ENCODE data around the gene LTBP1.

The LTBP1 gene

DNA sequence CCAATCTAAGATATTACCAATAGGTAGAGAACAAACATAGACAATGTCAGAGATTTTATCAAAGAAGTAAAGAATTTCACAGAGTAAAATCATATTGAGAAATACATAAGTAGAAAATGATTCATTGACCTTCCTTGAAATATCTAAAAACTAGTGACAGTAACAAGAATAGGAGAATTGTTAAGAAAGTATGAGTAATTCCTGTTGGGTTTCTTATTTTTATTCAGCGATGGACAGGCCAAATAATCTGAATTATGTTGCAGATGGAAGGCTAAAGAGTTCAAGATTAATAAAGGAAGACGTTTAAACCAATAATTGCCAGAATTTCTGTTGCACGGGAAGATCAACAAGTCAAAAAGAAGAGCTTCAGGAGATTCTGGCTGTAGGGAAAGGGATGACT is 366.3 kb downstream of the LTBP1 start:
- no peak for DNase-seq (ENCODE audit: low read depth)

DNA sequence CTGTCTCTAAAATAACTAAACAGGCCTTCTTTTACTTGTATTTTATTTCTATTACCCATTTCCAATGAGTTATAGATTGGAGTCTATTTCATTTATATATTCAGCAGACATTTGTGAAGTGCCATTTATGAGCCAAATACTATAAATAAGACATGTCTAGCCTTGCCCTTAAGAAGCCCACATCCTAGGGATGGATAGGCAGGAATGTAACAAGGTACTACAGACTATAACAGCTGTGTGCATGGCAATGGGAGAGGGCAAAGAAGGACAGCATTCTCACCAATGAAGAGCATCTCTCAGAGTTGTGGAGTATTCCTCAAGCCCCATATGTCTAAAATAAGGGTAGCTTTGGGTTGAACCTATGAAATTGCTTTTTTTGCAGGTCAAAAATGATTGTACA is 367.8 kb downstream of the LTBP1 start:
- DNase-seq (ENCODE audit: low read depth): no peak

DNA sequence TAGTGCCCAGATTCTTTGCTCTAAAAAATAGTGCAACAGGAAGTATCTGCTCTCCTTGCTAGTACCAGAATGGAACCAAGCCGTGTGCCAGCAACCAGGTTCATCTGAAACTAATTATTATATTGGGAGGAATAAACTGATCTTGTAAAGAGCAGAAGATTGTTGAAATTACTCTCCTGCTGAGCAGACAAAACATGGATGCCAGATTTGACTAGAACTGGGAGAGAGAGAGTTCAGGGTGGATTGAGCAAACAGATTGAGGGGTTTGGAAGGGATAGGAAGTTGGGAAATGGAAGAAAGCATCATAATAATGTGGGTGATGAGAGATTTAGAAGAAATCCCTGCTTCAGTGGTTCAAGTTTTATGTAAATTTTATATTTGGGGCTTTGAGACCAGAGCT is 369.6 kb downstream of the LTBP1 start:
- DNase-seq (ENCODE audit: low read depth): no peak

DNA sequence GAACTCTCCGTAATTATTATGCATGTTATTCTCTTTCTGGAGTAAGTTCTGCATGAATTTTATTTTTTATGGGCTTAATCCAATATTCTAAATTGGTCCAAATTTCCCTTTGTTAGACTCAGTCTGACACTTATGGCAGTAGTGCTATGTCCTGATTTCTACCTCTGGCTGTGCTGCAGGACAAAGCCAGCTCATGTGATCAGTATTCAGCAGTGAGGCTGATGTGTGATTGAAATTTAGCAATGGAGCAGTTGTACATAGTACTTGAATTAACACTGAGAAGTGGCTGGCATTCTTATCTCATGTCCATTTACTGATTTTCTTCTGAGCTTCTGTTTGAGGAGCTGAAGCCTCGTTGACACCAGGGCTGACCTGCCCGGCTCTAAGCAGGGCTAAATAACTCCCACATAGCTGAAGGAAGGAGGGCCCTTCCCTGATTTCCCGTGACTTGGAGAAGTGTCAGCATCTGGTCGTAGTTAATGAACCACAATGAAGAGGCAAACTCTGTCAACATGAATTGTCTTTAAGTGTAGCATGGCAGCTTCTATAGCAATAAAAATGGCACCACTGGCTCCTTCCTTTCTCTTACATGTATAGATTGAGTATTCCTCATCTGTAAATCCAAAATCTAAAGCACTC is 370.7 kb downstream of the LTBP1 start:
- no peak for DNase-seq (ENCODE audit: low read depth)

DNA sequence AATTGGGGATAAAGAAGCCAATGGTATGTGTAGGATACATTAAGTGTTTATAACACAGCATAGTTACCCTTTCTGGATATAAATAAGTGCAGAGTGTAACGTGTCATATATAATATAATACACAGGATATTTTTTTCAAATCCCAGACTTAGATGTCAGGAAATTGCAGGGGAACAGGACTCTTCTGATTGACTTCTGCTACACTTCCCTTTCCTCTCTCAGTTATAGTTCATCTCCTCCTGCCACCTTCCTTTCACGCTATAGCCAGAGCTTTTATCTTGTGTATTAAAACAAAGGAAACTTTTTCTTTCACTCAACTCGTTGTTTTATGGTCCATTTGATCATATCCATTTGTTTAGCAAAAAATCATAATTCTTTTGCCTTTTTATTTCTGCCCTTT is 371.7 kb downstream of the LTBP1 start:
- no peak for DNase-seq (ENCODE audit: low read depth)

DNA sequence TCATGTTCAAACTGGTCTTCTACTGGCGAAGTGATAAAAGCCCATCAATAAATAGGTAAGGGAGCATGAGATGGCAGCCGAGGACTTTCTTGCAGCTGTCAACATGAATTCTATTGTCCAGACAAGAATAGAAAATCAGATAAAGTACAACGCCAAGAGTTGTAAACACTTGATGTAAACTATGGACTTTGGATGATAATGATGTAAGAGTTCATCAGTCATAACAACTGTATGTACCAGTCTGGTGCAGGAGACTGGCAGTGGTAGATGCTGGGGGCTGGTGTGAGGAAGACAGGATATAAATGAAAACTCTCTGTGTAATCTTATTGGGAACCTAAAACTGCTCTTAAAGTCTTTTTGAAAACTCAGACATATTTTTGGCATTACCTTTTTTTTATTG is 373.8 kb downstream of the LTBP1 start:
- DNase-seq (ENCODE audit: low read depth): no peak

DNA sequence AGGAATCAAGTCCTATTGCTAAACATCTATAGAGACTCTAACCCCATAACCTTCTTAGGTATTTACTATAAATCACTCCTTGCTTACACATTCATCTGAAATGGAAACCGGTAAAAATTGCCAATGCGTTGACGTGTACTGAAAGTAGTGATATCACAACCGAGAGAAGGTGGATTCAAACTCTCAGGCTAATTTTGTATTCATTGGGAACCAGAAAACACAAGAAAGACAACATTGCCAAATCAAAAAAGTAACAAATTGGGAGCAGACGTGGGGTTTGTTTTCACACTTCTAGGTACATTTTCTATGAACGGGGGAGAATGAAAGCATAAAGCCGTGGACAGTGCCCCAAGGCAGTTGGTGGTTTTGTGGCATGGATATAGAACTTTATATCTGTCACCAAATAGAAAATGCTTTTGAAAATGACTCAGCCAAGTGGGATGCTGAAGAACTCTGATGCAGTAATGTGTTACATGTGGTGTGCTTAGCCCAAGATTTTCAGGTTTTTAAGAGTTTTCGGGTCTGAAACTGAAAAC is 374.6 kb downstream of the LTBP1 start:
- DNase-seq (ENCODE audit: low read depth): no peak

DNA sequence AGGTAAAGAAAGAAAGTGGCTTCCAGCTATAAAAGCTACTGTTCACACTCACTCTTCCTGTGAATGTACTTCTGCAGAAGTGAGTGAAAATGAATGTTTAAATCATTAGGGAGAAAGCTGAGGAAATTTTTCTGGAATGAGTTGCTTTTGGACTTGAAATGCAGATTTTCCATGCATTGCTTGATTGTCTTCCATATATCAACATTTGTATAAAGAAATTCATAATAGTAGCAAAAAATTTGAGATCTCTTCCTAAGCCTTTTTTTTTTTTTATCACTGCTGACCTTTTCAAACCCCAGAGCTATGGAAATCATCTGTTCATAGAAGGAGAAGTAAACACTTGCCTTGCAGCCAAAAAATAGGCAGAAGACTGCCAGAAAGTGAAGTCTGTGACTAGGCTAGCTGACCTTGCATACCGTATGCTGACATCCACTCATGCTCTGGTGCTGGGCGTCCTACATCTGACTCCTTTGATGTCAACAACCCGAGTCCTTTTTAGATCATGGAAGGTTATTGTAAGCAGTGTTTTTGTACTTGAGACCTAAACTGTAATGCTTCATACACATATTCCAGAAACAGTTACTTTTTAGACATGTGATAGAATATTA is 375.2 kb downstream of the LTBP1 start:
- no peak for DNase-seq (ENCODE audit: low read depth)

DNA sequence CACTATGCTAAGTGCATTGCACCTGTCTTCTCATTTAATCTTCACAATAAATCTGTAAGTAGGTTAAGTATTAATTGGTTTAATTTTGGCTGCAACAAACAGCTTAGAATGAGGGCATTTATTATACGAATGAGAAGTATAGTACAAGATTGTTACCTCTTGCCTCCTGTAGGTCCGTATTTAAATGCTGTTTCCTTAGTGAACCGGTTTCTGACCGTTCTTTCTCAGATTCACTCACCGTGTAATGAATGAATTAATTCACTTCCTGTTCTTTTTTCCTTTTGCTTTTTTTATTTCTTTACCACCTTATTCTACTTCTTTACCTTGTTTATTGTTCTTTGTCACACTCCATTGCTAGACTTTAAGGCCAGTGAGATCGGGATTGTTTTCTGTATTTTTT is 375.9 kb downstream of the LTBP1 start:
- DNase-seq (ENCODE audit: low read depth): no peak

DNA sequence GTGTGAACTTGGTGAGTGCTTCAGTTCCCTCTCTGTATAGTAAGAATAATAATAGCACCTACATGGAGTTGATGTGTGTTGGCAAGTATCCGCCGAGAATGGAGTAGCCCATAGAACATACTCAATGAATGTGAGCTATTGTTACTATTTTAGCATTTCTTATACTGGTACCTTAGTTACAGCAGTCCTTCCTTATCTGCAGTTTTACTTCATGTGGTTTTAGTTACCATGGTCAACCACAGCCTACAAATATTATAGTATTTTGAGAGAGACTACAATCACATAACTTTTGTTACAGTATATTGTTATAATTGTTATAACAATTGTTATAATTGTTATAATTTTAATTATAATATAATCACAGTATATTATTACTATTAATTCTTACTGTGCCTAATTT is 377.2 kb downstream of the LTBP1 start:
- no peak for DNase-seq (ENCODE audit: low read depth)

DNA sequence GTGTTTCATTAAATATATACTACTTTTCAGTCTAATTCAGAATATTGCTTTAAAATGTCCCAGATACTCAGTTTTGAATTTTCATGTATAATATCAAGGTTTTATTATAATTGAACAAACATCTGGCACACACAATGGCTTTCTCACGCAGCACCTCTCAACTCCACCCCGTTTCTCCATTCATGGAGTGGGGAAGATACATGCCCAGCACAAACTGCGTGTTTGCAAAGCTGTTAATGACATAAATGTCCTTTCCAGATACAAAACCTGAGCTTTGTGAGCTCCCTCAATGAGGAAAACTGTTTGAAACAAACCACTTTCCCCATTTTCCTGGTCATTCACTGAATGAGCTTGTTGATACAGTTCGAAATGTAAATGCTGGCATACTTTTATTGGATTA is 379.3 kb downstream of the LTBP1 start:
- no peak for DNase-seq (ENCODE audit: low read depth)

DNA sequence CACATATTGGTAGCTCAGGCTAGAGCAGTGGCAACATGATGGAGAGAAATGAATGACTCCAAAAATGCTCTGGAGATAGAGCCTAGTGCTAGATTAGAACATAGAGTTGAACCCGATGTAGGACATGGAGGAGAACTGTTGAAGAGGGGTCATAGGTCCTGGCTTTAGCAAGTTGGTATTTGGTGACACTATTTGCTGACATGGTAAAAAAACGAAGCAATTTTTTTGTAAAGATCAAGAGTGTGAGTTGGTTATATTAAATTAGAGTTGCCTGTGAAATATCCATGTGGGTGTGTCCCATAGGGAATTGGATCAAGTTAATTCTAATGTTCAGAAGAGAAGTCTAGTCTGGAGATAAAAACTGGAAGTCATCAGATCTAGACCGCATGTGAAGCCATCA is 386.7 kb downstream of the LTBP1 start:
- DNase-seq (ENCODE audit: low read depth): no peak

DNA sequence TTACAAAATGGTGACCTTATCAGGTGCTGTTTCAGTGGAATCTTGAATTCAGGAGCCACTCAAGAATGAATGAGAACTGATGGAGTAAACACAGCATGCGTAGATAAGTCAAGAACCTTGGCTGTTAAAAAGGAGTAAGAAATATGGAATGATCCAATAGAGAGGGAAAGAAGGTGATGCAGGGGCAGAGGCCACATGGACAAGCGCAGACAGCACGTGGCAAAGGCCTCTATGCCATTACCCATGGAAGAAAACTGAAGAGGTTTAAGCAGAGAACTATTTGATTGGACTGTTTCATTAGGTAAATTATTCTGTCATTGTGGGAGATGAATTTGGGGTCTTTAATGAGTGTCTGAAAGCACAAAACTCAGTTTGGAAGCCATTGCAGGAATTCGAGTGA is 387.3 kb downstream of the LTBP1 start:
- DNase-seq (ENCODE audit: low read depth): no peak

DNA sequence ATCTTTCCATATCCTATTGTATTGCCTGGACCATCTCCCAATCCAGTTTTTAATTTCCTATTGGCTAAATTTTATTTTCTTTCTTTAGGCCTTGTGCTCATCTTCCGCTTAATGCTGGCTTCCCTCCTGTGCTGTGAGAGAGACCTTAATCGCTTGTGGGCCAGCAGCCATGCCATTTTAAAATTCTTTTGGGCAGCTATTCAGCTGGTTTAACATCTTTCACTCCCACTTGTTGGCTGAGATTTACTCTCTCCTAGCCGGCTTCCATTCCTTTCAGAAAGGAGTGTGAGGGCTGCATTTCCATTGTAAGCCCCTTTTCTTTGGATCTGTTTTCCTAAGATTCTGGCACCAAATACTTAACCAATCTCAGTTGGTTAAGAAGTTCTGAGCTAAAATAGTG is 388.8 kb downstream of the LTBP1 start:
- no peak for DNase-seq (ENCODE audit: low read depth)

DNA sequence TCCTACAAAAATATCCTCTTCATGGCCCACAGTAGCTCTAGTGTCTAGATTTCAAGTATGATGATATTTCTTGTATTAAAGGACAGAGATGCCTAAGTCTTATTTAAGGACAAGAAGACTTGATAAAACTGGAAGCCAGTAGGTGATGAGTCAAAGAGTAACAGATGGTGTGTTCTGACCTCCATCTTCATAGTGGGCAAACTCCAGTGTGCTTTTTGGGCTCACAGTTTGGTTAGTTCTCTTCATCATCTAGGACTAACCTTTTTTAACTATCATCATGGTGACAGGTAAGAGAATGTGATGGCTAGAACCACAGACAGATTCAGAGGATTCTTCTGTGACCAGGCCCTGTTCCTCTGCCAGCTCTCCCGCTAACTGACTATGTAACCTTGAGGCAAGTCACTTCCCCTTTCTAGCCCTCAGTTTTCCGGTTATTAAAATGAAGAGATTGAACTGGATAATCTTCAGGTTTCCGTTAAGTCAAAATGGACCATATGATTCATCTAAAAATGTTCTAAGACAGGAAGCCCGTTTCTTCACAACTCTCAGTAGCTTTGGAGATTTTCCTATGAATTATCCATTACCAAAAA is 389.4 kb downstream of the LTBP1 start:
- no peak for DNase-seq (ENCODE audit: low read depth)

DNA sequence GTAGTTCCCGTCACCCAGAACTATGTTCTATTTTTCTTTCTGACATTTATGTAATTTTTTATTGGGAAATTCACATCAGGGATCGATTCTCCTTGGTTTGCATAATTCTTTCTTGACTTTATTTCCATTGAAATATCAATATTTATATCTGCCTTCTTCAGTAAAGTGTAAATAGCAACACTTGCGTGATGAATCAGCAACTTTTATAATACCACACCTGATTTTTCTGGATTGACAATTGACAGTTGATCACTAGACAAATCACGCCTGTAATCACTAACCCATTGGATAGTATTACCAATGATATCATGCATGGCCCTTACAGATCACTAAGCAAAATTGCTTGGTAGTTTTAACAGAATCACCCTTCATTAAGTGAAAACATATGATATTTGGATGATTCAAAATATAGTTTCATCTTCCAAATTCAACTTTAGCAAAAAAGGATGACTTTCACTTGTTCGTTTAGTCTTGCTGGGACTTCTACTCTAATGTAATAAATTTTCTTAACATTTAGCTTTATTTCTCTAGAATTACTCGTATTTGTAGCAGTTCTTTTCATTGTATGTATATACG is 390.7 kb downstream of the LTBP1 start:
- no peak for DNase-seq (ENCODE audit: low read depth)

DNA sequence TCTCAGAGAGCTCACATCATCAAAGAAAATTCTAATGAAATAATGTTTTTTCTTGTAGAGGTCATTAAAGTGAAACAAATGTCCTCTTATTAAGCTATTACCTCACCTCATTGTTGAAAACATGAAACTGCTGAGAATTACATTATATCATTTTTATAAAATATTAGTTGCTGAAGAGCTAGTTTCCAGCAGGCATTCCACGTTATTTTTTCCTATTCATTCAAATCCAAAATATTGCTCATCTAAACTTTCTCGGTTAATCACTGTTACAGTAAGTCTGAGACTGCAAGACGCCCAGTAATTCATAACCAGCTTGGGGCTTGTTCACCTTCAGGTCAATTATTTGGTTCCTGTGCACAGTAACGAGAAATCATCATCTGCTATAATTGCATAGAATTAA is 391.2 kb downstream of the LTBP1 start:
- no peak for DNase-seq (ENCODE audit: low read depth)

DNA sequence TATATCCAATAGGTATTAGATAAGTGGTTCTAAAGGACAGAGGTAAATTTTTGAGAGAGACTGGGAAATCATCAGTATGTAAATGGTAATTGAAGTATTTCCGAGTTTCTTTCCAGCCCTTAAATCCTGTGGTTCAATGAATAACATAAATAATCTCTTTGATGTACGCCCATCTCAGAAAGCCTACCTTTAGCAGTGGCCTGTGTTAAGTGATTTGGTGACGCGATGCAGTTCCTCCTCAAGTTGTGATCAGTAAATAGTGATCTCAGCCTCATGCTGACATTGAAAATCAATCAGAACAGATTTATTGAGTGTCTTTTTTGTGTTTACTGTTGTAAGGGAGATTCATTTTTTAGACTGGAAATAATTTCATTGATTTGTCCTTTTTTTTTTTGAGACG is 392.5 kb downstream of the LTBP1 start:
- no peak for DNase-seq (ENCODE audit: low read depth)

DNA sequence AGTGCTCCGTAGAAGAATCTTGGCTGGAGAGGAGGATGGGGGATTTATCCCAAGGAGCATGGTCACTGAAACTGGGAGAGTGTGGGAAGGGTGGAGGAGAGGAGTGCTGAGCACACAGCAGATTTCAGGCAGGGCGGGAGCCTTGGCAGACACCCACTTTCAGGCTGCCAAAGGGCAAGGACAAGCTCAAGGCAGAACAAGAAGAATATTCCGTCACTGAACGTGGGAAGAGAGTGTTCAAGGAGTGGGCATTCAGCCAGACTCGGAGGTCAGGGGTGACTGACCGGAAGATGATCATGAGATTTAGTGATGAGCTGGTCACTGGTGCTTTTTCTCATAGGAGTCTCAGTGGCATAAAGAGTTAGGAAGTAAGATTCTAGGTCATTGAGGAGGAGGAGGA is 393.5 kb downstream of the LTBP1 start:
- DNase-seq (ENCODE audit: low read depth): no peak

DNA sequence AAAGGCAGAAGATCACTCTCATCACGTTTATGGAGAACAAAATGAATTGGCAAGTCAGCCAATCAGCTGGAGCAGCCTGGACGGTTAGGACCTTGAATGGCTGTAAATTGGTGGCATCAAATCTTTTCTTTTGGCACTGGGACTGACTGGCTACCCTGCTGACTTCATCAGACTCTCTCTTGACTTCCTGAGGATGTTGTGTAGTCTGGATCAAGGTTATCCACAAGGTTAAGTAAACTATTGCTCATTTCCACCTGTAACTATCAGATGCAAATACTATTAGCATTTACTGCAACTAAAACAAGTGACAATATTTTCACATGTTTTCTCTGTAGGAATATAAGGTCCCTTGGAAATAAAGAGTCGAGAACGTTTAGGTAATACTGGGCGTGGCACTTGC is 395.4 kb downstream of the LTBP1 start:
- no peak for DNase-seq (ENCODE audit: low read depth)

DNA sequence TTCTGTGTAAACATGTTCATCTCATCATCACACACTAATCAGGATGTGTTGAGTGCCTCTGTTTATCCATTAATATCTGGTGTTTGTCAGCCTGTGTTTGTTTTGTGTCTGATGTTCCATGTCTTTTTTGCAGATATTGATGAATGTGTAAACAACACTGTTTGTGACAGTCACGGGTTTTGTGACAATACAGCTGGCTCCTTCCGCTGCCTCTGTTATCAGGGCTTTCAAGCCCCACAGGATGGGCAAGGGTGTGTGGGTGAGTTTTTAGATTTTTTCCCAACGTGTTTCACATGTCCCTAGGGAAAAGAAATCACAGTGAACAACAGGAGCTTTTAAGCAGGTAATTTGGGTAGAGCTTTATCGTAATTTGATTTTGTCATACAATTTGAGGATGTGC is 396.0 kb downstream of the LTBP1 start:
- DNase-seq (ENCODE audit: low read depth): no peak

DNA sequence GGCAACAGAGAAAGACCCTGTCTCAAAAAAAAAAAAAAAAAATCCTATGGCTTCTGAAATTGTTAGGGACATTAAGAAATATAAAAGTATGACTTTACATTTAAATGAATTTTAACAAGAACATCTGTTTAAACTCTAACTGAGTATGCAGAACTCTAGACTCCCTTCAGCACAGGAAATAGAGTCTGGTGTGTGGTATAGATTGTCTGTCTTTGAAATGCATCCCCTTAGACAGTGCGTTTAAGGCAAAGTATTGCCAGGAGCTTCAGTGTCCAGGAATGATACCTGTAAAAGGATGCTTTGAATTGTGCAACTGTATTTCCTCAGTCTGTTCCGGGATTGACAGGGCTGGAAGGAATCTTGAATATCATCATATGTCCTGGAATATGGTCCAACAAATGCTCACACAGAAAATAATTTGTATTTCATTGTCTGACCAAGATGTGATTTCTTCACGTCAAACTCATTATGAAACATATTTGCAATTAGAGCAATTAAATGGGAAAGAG is 396.7 kb downstream of the LTBP1 start:
- DNase-seq (ENCODE audit: low read depth): no peak

DNA sequence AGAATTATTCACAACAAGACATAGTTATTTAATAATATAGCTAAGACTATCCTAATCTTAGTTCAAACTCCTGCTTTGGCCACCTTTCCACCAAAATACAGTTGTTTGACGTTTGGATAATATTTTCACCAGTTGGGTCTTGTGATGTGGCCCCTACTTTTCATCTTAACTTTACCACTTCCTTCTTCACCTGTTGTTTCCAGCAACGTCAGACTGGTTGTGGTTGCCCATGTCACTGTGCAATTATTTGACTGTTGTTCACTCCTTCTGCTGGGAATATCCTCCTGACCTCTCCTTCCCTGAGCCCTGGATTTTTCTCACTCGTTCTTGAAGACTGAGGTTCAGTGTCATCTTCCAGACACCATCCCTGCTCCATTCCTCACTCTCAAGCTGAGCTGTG is 397.5 kb downstream of the LTBP1 start:
- DNase-seq (ENCODE audit: low read depth): no peak
